ENCODE data around the gene FAT1.

FAT1 gene

DNA sequence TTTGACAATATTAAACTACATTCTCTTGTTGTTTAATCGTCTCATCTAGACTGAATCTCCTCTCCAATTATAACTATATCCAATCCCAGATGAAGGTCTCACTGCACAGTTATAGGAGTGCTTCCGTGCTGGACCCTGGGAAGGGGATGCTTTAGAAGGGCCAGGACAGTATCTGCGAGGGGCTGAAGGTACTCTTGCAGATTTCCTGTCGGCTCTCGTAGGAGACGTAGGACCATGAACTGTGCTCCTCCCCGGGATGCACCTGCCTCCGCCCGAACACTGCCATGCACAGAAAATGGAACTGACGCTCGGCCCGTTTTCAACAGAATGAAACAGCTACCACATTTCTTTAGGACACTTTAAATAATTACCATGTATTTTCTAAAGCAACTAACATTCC lies 39.4 kb downstream of the FAT1 start:
- H3K4me3 ChIP-seq (ENCODE audit: low read depth, low read length): no peak overlapping the region
- no peak for DNase-seq (ENCODE audit: low read depth)
- TF ChIP-seq POLR2A (IDR thresholded peaks at IDR 0.05; ENCODE audit: extremely low read depth, insufficient read length): no peak
- TF ChIP-seq MYC (IDR thresholded peaks at IDR 0.05; ENCODE audit: low read depth, low read length): no peak
- TF ChIP-seq, protein P1, sequence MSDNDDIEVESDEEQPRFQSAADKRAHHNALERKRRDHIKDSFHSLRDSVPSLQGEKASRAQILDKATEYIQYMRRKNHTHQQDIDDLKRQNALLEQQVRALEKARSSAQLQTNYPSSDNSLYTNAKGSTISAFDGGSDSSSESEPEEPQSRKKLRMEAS (IDR thresholded peaks at IDR 0.05; ENCODE audit: low read depth, low read length): no peak
- TF ChIP-seq, protein P2, sequence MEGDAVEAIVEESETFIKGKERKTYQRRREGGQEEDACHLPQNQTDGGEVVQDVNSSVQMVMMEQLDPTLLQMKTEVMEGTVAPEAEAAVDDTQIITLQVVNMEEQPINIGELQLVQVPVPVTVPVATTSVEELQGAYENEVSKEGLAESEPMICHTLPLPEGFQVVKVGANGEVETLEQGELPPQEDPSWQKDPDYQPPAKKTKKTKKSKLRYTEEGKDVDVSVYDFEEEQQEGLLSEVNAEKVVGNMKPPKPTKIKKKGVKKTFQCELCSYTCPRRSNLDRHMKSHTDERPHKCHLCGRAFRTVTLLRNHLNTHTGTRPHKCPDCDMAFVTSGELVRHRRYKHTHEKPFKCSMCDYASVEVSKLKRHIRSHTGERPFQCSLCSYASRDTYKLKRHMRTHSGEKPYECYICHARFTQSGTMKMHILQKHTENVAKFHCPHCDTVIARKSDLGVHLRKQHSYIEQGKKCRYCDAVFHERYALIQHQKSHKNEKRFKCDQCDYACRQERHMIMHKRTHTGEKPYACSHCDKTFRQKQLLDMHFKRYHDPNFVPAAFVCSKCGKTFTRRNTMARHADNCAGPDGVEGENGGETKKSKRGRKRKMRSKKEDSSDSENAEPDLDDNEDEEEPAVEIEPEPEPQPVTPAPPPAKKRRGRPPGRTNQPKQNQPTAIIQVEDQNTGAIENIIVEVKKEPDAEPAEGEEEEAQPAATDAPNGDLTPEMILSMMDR (IDR thresholded peaks at IDR 0.05; ENCODE audit: low read depth, low read length): no peak

DNA sequence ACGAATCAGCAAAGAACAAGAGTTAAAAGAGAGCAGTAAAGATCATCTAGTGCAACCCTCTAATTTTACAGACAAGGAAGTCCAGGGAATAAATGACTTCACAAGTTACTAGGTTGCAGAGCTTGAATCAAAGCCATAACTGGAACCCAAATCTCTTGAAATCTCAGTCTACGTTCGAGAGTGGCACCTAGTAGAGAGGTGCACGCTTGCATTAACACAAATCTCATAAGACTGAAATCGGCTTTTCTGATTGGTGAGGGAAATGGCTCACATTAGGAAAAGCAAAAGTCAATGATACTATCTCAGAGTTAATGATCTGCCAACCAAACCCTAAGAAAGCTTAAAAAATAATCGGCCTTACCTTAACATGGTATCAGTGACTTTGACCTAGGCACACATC lies 43.0 kb downstream of the FAT1 start:
- no peak for DNase-seq (ENCODE audit: low read depth)
- H3K4me3 ChIP-seq (ENCODE audit: low read depth, low read length): no peak overlapping the region
- TF ChIP-seq POLR2A (IDR thresholded peaks at IDR 0.05; ENCODE audit: extremely low read depth, insufficient read length) (no peak), MYC (IDR thresholded peaks at IDR 0.05; ENCODE audit: low read depth, low read length) (no peak)
- TF ChIP-seq, protein P1 (IDR thresholded peaks at IDR 0.05; ENCODE audit: low read depth, low read length): no peak
- TF ChIP-seq, protein P2 (IDR thresholded peaks at IDR 0.05; ENCODE audit: low read depth, low read length): no peak

DNA sequence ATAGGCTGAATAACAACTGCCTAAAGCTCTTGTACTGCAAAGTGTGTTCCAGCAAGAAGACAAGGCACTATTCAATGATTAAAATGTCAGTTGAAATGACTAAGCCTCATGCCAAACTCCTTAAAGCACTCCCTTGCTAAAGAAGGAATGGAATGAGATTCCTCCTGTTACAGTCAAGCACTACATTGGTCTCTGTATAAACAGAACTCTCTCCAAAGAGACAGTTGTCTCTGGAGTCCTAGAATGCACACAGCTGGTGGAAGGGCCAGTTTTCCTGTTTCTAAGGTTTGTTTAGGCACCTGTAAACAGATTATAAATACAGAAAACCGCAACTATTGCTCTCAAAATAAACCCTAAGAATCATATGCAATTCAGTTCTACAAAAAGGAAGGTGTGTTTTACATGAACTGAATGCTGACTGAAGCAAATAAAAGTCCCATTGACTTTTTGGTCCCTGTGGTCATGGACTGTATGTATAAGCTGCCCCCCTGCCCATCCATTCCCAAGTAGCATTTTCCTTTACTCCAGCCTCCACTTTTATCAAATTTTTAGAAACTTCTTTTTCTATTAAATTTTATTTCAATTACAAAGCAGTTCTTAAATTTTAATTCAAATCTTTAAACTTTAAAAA lies 47.0 kb downstream of the FAT1 start:
- TF ChIP-seq POLR2A (IDR thresholded peaks at IDR 0.05; ENCODE audit: extremely low read depth, insufficient read length): no peak
- TF ChIP-seq, protein P1 (IDR thresholded peaks at IDR 0.05; ENCODE audit: low read depth, low read length): no peak
- TF ChIP-seq MYC (IDR thresholded peaks at IDR 0.05; ENCODE audit: low read depth, low read length): no peak
- TF ChIP-seq, protein P2 (IDR thresholded peaks at IDR 0.05; ENCODE audit: low read depth, low read length): no peak
- DNase-seq (ENCODE audit: low read depth): no peak
- no peak overlapping the region for H3K4me3 ChIP-seq (ENCODE audit: low read depth, low read length)

DNA sequence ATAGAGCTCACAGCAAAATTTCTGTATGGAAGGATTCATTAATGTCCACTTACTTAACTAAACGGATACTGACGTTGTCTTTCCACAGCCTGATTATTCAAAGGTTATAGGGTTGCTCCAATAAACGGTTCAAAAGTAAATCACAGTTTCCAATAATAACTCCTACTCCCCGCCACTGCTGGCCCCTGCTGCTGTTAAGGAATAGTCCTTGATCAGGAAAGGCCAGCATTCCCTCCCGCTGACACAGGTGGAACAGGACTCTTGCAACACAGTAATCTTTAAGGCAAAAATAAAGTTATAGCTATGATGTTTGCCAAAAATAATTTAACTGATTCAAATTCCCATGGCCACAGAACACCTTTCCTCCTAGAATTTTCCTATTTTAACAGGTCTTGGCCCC lies 53.9 kb downstream of the FAT1 start:
- TF ChIP-seq MYC (IDR thresholded peaks at IDR 0.05; ENCODE audit: low read depth, low read length) (no peak), POLR2A (IDR thresholded peaks at IDR 0.05; ENCODE audit: extremely low read depth, insufficient read length) (no peak)
- TF ChIP-seq, protein P2 (IDR thresholded peaks at IDR 0.05; ENCODE audit: low read depth, low read length): no peak
- TF ChIP-seq, protein P1 (IDR thresholded peaks at IDR 0.05; ENCODE audit: low read depth, low read length): no peak
- no peak for DNase-seq (ENCODE audit: low read depth)
- no peak overlapping the region for H3K4me3 ChIP-seq (ENCODE audit: low read depth, low read length)

DNA sequence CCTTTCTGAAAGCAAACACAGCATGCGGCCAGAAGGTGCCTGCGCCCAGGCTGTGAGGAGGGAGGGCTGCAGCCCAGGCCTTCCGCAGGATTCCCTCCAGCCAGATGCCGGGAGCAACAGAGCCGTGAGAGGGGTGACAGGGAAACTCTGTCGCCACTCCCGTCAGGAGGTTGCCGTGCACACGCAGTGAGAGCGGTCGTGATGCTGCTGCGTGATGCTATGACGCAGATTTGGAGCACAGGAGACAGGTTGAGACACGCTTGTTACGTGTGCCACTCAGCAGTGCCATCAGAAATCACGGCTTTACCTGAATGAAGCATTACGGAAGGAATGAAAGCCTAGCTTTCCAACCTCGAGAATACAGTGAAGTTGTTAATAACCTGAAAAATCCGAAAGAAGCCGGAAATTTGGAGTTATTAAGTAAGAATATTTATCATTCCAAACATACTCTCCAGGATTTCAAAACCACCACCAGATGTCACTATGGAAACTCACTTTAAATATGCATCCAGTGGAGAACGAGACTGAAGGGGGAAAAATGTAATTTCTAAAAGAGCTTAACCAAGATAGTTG lies 54.4 kb downstream of the FAT1 start:
- H3K4me3 ChIP-seq (ENCODE audit: low read depth, low read length): no peak overlapping the region
- TF ChIP-seq, protein P1 (IDR thresholded peaks at IDR 0.05; ENCODE audit: low read depth, low read length): no peak
- no peak for TF ChIP-seq MYC (IDR thresholded peaks at IDR 0.05; ENCODE audit: low read depth, low read length)
- TF ChIP-seq, protein P2 (IDR thresholded peaks at IDR 0.05; ENCODE audit: low read depth, low read length): no peak
- TF ChIP-seq POLR2A (IDR thresholded peaks at IDR 0.05; ENCODE audit: extremely low read depth, insufficient read length): no peak
- peak; percentile 7 for DNase-seq (ENCODE audit: low read depth)

Measured in NB4 (cell line).